Prostate gland (tissue), 2 donors: Measurements from ENCODE around the gene COL15A1. TPM values are rescaled to one million over a fixed set of nuclear protein-coding genes. Genes with fewer than 3 reads are reported as not detected.

Experiments
- DNase-seq: peaks from one replicate; pipeline ENCODE4 v3.0.0-alpha.2; 2019; ENCODE audit warnings: low spot score
- H3K27ac ChIP-seq, 2 donors: fragments of 200-600 bp; sonication (generic); 2 replicates each; pipeline ENCODE4 v1.5.1; 2017 to 2019
- H3K27me3 ChIP-seq: fragments of 200-600 bp; sonication (generic); replicated peaks from 2 replicates; pipeline ENCODE4 v1.5.1; 2019; ENCODE audit not compliant: insufficient read depth
- H3K36me3 ChIP-seq, 2 donors: fragments of 200-600 bp; sonication (generic); 1 replicate in 1 of 2; 2 replicates in 1 of 2; pipeline versions ENCODE4 v1.5.1 to v1.8.1; 2017 to 2019
- H3K4me1 ChIP-seq: fragments of 200-600 bp; sonication (generic); replicated peaks from 2 replicates; pipeline ENCODE4 v1.5.1; 2019
- H3K4me3 ChIP-seq, 2 donors: fragments of 200-600 bp; sonication (generic); 2 replicates each; pipeline ENCODE4 v1.5.1; 2017 to 2019
- H3K9me3 ChIP-seq: fragments of 200-600 bp; sonication (generic); 2 replicates; pipeline ENCODE4 v1.5.1; 2017
- POLR2A ChIP-seq: fragments of 450-650 bp; IDR thresholded peaks from one replicate; pipeline ENCODE4 v1.6.1; 2016; ENCODE audit warnings: antibody characterized with exemption, mild to moderate bottlenecking
- POLR2AphosphoS5 ChIP-seq: sonication (generic); formaldehyde crosslinking; IDR thresholded peaks from one replicate; pipeline ENCODE4 v1.6.1; 2017; ENCODE audit warnings: antibody characterized with exemption
- WGBS: methylation state at CpG from one replicate; pipeline ENCODE4 v1.1.5; 2018; 5-methylcytosine and 5-hydroxymethylcytosine counted together
- intact Hi-C: fragments of 100-400 bp; cut with DNase I; formaldehyde crosslinking; loops from one replicate; pipeline ENCODE4 v1.14.2; 2022
- total RNA-seq, 2 donors: library from RNA; depleted of rRNA; stranded (reverse); fragments of >200 nt; gene quantifications; one replicate each; pipeline ENCODE4 v1.1.0, GENCODE V29; 2016
- TF ChIP-seq, protein P1 (sequence below), 4 experiments: fragments of 200-600 bp in 2 of 4; fragments of 450-650 bp in 2 of 4; sonication (generic) in 2 of 4; IDR thresholded peaks; 1 replicate in 3 of 4; 2 replicates in 1 of 4; pipeline ENCODE4 v1.5.1; 2016 to 2019; ENCODE audit warnings: antibody characterized with exemption in 4 of 4, mild to moderate bottlenecking in 2 of 4, moderate library complexity in 2 of 4

The COL15A1 gene
- total RNA-seq, 2 donors from 2014 or later, result 10.3 to 79.9 TPM

DNA sequence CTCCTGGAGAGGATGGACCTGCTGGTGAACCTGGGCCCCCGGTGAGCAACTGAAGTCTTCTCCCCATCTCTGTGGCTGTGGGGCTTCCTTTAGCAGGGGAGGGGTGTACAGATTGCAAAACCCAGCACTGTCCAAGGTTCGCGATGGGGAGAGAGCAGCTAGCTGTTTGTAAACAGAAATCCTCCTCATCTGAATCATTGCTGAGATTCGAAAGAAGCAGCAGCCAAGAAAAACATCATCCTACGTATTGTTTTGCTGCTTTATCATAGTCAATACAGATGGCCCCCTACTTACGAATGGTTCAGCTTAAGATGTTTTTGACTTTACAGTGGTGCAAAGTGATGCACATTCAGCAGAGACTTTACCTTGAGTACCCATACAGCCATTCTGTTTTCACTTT, 81.3 kb downstream of the COL15A1 start:
- no peak for DNase-seq
- no peaks in the 10 kb centered on the region for H3K27me3 ChIP-seq
- TF ChIP-seq POLR2A (no peak), POLR2AphosphoS5 (no peak)
- TF ChIP-seq, protein P1, sequence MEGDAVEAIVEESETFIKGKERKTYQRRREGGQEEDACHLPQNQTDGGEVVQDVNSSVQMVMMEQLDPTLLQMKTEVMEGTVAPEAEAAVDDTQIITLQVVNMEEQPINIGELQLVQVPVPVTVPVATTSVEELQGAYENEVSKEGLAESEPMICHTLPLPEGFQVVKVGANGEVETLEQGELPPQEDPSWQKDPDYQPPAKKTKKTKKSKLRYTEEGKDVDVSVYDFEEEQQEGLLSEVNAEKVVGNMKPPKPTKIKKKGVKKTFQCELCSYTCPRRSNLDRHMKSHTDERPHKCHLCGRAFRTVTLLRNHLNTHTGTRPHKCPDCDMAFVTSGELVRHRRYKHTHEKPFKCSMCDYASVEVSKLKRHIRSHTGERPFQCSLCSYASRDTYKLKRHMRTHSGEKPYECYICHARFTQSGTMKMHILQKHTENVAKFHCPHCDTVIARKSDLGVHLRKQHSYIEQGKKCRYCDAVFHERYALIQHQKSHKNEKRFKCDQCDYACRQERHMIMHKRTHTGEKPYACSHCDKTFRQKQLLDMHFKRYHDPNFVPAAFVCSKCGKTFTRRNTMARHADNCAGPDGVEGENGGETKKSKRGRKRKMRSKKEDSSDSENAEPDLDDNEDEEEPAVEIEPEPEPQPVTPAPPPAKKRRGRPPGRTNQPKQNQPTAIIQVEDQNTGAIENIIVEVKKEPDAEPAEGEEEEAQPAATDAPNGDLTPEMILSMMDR (IDR thresholded peaks at IDR 0.05), result no peak

DNA sequence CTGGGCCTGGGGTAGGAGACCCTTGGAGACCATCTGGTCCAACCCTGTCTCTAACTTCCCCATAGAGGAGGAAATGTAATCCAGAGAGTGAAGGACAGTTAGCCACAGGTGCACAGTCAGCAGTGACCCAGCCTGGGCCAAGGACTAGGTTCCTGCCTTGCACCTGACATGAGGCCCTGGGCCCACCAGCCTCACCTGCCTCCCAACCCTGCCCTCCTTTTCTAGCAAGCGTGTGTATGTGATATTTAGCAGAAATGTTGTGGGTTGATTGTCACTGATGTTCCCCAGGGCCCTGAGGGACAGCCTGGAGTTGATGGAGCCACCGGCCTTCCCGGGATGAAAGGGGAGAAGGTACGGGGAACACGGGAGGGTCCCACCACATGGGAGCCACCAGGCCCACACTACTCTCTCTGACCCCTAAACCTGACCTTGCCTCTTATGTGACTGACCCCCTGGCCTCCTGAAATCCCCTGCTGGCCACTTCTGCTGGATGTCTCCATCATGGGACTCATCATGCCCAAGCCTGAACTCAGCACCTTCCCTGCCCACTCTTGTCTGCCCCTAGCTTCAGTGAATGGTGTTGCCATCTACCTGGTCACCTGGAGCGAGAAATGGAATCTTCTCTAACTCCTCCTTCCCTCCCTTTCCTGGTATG, 82.0 kb downstream of the COL15A1 start:
- no peak overlapping the region for H3K27ac ChIP-seq
- DNase-seq, result no peak
- TF ChIP-seq POLR2AphosphoS5 (no peak), POLR2A (no peak)
- TF ChIP-seq, protein P1 (IDR thresholded peaks at IDR 0.05), result no peak
- H3K4me3 ChIP-seq, result no peak overlapping the region
- H3K27me3 ChIP-seq, result no peaks in the 10 kb centered on the region
- H3K4me1 ChIP-seq, result no peaks in the 10 kb centered on the region
- WGBS, result 93% methylated on average over 6 of the region's 6 CpGs
- intact Hi-C loops, result no loop called here
- no peaks in the 10 kb centered on the region for H3K36me3 ChIP-seq
- H3K9me3 ChIP-seq, result no peaks in the 10 kb centered on the region

More for the DNA sequence above, 81.3 kb downstream of the COL15A1 start:
- H3K9me3 ChIP-seq, result no peaks in the 10 kb centered on the region
- H3K36me3 ChIP-seq, result no peaks in the 10 kb centered on the region
- WGBS, result 85% methylated on average over 6 of the region's 6 CpGs
- H3K4me1 ChIP-seq, result no peaks in the 10 kb centered on the region
- H3K4me3 ChIP-seq, result no peak overlapping the region
- no peak overlapping the region for H3K27ac ChIP-seq
- intact Hi-C loops, result no loop called here

DNA sequence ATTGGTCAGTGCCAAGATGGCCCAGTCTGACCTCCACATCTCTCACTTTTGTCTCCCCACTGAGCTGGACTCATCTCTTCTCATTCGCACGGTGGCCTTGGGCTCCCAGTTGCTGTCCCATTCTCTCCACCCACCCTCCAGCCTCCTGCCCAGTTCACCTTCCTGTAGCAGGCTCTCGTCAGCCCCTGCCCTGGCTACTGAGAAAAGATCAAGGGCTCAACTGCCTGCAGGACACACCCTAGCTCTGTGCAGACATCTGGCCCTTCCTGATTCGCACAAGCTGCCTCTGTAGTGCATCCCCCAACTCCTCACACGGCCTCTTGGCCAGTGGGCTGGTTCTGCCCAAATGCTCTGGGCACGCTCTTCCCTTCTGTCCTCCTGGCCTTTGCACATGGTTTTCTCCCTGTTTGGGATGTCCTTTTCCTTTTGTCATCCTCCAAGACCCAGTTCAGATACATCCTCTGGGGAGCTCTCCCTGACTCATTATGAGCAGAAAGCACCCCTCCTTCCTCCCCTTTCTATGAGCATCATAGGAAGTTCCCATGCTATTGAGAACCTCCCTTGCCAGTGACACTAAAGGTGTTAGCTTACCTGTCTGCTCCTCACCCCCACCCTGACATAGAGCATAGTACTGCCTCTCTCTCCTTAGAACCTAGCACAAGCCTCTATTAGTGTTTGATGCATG, 82.7 kb downstream of the COL15A1 start:
- no peak for TF ChIP-seq POLR2A
- no peak for TF ChIP-seq POLR2AphosphoS5
- TF ChIP-seq, protein P1 (IDR thresholded peaks at IDR 0.05), result no peak
- DNase-seq, result no peak
- Histone ChIP-seq H3K9me3 (no peaks in the 10 kb centered on the region), H3K27me3 (no peaks in the 10 kb centered on the region), H3K36me3 (no peaks in the 10 kb centered on the region), H3K4me1 (no peaks in the 10 kb centered on the region), H3K4me3 (no peak overlapping the region), H3K27ac (no peak overlapping the region)
- intact Hi-C loops, result no loop called here
- WGBS, result 95% methylated on average over 6 of the region's 6 CpGs

DNA sequence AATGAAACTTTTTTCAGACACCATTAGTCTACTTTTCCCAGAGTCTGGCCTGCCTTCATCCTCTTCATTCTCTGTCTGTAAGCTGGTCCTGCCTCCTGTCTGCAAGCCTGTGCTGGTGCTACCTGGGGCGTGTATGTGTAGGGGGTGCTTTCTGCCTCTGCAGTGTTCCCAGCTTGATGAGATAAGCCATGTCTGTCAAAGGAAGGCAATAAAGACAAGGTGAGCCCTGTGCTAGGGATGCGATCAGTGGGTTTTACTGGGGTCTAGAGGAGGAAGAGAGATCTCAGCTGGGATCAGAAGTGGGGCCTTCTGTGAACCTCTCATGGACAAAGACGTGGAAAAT, 83.2 kb downstream of the COL15A1 start:
- Histone ChIP-seq H3K27ac (no peak overlapping the region), H3K9me3 (no peaks in the 10 kb centered on the region), H3K4me3 (no peak overlapping the region), H3K36me3 (no peaks in the 10 kb centered on the region), H3K4me1 (no peaks in the 10 kb centered on the region), H3K27me3 (no peaks in the 10 kb centered on the region)
- TF ChIP-seq, protein P1 (IDR thresholded peaks at IDR 0.05), result no peak
- no peak for TF ChIP-seq POLR2A
- TF ChIP-seq POLR2AphosphoS5, result no peak
- WGBS, result 79% methylated on average over 3 of the region's 3 CpGs
- no peak for DNase-seq
- intact Hi-C loops, result no loop called here

DNA sequence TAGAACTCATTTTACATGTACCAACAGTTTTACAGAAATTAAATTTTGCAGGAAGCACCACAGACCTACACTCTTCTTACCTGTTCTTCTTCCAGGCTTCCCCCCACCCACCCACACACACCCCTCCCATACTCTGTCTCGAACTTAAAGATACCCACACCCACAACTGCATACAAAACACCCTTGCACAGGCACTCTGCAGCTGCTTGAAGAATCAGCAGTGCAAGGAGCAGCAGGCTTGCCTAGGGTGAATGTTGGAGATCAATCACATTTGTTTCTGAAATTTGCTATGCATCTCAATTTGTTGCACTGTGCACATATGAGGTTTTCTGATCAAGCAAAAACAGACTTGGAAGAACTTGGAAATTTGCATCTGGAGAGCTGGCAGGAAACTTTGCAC, 83.7 kb downstream of the COL15A1 start:
- Histone ChIP-seq H3K27ac (no peak overlapping the region), H3K27me3 (no peaks in the 10 kb centered on the region), H3K36me3 (no peaks in the 10 kb centered on the region), H3K9me3 (no peaks in the 10 kb centered on the region), H3K4me1 (no peaks in the 10 kb centered on the region), H3K4me3 (no peak overlapping the region)
- no peak for DNase-seq
- WGBS, result 56% methylated on average over 1 of the region's 1 CpG
- intact Hi-C loops, result no loop called here
- TF ChIP-seq POLR2AphosphoS5 (no peak), POLR2A (no peak)
- TF ChIP-seq, protein P1 (IDR thresholded peaks at IDR 0.05), result no peak
